GM18909 (cell line): ENCODE data around the gene PDE4D.
A peak's percentile ranks its signal among the peaks of the same experiment; 100 is the strongest.

Experiments used
- ATAC-seq: cut with Tn5 transposase; IDR thresholded peaks from one replicate; pipeline ENCODE4 v1.9.1; 2021; ENCODE audit warnings: mild to moderate bottlenecking; ENCODE audit not compliant: unreplicated experiment, poor library complexity

Gene PDE4D

DNA sequence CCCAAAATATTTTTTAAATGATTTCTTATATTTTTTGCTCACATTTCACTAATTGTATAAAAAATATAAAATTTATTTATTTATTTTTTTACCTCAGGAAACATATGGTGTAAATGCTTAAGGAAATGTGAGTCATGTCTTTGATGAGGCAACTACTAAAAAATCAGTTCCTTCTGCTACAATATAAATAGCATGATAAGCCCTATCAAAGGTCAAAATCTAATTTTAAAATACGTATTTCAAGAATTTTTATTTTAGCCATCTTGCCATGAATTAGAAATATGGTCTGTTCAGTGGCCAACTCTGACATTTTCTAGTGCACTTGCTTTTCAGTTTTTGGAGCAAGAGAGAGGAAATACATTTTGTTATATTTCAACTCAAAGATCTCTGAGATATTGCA is 50.5 kb downstream of the PDE4D start:
- ATAC-seq, result no peak

GRCh38 chr5:59840200-59840601 is 53.3 kb downstream of the PDE4D start:
- no peak for ATAC-seq

DNA sequence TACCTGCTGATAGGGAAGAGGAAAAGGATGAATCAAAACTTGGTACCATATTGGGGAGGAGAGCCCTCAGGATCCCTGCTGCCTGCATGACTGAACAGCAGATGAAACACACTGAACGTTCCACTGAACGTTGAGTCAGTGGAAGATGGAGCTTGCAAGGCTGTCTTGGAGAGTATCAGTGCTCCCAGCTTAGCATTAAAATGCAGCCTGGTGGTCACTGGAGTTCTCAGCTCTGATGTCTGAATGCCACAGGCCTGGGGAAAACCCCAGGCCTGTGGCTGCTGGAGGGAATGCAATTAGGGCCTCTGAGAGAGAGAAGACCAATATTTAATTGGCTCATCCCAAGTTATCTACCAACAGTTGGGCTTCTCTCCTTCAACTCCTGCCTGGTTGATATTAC is 54.5 kb downstream of the PDE4D start:
- ATAC-seq, result no peak

DNA sequence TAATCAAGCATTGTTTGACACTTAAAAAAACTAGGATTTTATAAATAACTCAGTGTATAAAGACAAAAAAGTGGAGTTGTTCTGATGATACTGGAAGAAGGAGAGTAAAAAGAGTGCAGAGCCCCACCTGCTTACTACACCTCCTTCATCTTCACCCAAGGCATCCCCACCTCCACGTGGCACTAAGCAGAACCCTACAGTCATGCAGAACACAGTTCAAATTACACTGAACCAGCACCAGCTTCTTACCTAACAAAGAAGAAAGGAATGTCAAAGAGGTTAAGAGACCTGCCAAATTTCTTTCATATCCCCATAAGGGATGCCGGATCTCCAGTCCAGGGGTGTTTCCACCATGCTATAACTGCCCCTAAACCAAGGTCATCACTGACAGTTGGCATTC is 55.5 kb downstream of the PDE4D start:
- no peak for ATAC-seq

DNA sequence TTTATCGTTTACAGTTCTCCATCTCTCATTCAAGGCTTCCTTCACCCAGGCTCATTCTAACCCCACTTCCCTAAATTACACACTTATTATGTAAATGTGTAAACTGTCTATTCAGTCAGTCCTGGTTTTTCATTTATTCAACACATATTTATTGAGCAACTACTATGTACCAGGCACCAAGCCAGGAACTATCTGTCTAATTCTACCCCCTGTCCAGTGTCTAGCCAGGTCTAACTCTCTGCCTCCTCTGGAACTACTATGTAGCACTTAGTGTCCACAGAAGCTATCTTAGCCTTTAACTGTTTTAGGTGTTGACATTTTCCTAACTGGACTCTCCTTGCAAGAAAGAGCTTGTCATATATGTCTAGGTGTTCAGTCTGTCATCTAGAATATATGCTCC is 56.5 kb downstream of the PDE4D start:
- ATAC-seq, result no peak

DNA sequence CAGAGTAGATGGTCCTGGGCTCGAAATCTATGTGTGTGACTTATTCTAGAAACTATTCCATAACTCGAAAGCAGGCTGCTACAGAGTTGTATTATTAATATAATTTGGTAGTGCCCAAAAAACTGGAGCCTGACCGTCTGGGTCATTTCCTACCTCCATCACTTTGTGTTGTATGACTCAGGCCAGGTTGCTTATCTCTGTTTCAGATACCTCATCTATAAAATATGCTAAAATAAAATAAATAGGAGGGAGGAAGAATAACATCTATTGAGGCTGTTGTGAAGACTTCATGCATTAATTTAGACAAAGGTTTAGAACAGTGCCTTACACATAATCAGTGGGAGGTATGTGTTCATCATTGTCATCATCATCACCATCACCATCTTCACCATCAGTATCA is 57.7 kb downstream of the PDE4D start:
- ATAC-seq, result no peak

- ATAC-seq, result no peak
Measured at GRCh38 chr5:59833448-59833847, 60.1 kb downstream of the PDE4D start.

DNA sequence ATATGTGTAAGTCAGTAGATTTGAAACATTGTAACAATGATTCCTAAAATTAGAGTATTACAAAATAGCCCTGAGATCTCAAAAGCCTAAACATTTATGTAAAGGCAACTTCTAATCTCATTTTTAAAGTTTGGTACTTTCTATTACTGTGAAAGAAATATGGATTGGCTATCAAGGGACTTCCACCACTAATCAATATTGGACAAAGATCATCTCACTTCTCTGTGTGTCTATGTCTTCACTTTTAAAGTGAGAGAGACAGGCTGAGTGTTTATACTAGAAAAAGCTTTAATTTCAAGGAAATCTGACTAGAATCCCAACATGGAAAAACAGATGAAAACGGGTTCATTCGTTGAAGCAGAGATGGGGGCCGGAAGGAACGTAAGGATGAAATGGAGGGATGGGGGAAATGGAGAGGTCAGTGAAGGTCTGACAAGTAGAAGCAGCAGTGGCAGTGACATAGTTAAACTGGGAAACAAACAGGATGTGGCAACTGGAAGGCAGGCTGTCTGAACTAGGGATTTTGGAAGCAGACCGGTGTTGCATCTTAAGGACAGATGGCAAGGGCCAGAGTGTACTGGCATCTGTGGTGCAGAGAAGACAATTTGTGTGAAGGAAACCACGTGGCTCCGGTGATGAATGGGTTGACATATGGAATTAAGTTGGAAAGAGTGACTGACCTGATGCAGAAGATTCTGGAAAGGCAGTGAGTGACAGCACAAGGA is 60.8 kb downstream of the PDE4D start:
- ATAC-seq, result no peak

- no peak for ATAC-seq
Measured at GRCh38 chr5:59831326-59832010, 62.1 kb downstream of the PDE4D start.

DNA sequence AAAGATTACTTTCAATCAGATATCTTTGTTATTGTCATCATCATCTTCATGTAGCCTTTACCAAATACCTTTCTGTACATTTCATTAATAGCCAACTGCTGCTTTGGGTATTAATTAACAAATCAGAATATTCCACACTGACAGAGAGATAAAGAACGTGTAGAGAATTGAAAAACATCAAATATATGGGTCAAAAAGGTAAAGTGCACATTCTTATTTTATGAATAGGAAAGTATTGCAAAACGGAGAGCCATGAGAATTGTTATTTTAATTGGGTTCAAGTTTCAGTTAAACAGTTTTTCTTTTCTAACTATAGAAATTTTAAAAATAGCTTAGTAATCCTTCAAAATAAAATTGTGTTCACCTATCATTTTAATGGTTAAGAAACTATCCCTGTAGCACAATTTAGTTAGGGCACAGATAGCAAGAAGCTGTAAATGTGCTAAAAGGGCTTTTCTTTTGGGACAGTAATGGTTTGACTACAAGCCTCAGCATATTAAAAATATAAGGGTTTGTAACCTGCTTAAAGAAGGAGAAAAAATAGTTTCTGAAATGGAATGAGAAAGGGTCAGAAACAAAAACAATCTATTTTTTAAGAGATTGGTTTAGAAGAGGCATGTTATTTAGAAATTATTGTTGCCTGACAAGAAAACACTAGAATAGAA is 62.9 kb downstream of the PDE4D start:
- ATAC-seq, result no peak

DNA sequence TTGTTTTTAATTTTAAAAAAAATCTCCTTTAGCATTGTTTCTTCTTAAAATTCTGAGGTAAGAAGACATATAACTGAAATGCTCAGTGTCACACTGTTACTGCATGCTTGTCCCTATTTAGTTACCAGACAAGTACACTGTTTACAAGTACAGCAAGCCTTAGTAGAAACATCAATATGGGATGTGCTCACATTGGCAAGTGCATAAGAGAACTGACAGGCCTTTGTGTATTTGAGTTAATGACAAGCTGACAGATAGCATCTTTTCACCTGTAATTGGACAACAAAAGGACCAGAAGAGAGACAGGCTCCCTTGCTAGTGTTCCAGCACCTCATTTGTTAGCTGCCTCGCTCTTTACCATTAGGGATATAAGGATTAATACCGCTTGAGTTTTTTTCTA is 63.6 kb downstream of the PDE4D start:
- no peak for ATAC-seq

- no peak for ATAC-seq
Measured at GRCh38 chr5:59829386-59829785, 64.1 kb downstream of the PDE4D start.

DNA sequence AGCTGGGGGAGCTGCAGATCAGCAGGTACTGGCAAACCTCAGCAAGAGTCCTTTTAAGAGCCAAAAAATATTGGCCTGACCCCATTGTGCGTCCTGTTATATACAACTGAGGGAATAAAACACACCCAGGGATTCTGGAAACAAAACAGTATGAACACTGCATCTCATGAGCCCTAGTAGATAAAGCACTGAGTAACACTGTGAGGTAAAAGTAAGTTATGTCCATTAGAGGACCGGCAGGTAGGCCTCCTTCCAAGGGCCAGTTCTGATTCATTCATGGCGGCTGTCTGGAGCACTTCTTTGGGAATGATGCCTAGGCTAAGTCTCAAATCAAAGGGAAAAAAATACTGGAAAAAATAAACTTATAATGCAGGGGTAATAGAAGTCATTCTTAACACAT is 64.9 kb downstream of the PDE4D start:
- ATAC-seq, result no peak

DNA sequence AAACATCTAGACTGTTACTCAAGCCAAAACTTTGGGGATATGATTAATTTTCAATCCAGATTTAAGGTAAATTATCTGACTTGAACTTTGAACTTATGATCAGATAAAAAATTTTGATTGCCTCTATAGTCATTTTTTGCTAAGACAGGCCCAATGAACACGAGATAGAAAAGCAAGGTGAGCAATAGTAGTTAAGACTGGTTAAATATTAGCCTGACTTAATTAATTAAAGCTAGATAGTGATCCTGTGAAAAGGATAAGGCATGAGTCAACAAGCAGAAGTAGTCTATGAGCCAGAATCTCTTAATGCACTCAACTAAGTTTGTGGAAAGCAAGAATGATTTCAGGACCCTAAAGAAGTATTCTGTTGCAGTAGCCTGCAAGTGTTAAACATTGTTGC is 66.5 kb downstream of the PDE4D start:
- no peak for ATAC-seq

GRCh38 chr5:59823420-59823819 is 70.1 kb downstream of the PDE4D start:
- no peak for ATAC-seq

- no peak for ATAC-seq
Measured at GRCh38 chr5:59819806-59820205, 73.7 kb downstream of the PDE4D start.

GRCh38 chr5:59817536-59817935 is 76.0 kb downstream of the PDE4D start:
- no peak for ATAC-seq

DNA sequence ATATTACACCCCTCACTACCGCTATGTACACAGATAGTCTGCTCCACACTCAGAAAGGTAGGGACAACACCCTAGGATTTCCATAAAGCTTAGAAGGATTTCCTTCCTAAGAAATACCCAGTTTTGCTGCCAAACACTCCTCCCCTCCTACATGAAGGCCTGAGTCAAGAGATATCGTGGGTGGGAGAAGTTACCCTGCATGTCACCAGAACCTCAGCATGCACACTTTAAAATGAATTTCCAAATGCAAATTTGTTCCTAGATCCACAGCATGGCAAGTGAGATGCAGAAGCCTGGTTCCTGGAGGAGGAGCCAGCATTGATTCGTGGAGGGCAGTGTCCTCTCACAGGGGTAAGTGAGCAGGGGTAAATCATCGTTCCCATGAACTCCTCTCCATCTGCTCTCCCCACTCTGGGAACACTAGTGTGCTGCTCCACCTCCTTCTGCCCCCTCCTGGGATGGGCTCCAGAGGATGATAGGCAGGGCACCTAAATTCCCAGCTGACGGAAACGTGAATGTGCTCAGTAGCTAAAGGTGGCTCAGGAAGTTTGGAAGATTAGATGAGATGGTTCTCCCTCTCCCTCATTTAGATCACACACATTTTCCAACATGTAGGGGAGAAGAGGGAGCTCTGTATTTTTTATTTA is 76.7 kb downstream of the PDE4D start:
- ATAC-seq, result no peak

GRCh38 chr5:59814537-59814872 is 79.0 kb downstream of the PDE4D start:
- ATAC-seq, result no peak

DNA sequence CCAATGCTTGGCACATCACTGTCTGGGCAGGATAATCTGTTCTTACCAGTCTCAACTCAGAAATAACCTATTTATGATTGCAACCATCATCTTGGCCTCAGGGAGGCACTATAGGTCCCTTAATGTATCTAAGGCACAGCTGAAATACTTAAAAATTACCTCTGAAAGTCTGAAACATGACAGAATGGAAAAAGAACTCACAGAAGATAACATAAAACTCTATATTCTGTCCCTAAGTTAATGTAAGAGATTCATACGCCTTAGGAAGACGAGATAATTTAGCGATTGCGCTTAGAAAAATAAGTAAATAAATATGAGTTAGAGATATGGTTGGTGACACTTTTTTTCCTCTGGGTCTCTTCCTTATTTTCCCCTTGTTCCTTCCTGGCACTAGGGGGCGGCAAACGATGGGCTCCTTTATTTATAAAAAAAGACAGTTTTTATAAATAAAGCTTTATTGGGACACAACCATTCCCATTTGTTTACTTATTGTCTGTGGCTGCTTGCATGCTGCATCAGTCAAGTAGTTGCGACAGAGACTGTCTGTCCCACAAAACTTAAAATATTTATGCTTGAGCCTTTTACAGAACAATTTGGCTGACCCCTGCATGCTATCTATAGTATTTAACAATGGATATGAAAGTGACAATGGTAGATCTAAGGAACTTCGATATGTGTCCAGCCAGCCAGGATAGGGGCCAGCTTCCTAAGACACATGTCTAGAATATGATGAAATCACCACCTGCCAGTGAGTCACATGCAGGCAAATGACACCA is 79.6 kb downstream of the PDE4D start:
- peak; percentile 71 for ATAC-seq

DNA sequence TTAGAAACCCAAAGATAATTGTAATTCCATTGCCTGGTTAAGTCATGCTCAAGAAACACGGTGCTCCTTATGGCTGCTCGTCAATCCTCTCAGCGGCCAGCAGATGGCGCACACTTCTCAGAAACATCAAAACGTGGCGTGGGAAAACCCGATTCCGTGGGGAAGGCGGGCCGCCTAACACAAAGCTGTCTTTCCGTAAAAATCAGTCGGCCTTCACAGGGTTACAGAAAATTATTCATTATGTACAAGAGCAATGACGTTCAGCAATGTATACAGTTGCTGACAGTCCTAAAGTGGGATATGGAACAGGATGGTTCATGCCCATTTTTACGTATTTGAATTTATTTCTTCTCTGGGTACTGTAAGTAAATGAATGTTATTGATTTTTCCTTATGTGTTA is 83.5 kb downstream of the PDE4D start:
- peak; percentile 68 for ATAC-seq
